ENCODE results near the gene TMC2. TPM values are rescaled to one million over a fixed set of nuclear protein-coding genes. Genes with fewer than 3 reads are reported as not detected.

Gene TMC2
- total and polyA plus RNA-seq, 2 of the 8 experiments (the other 6 are each of a cell fraction or from before 2014, with no cell fraction given) = not detected

GRCh38 chr20:2518558-2518957 lies 17.8 kb upstream of the TMC2 start:
- Histone ChIP-seq H2BK15ac (ENCODE audit: low read length) (no peak overlapping the region), H3K9me3 (ENCODE audit: insufficient read depth in 2 of 2, low read depth in 1 of 2, low read length in 1 of 2) (no peaks in the 10 kb centered on the region), H4K5ac (ENCODE audit: insufficient read length, low read depth, low read length) (no peak overlapping the region), H2BK5ac (ENCODE audit: low read depth, low read length) (no peak overlapping the region), H3K79me2 (ENCODE audit: control insufficient read depth in 1 of 2, insufficient read depth in 2 of 2, low read length in 2 of 2) (no peaks in the 10 kb centered on the region), H2BK20ac (ENCODE audit: low read length) (no peak overlapping the region), H3K27me3 (replicated peaks in 1 of 4; ENCODE audit: control insufficient read depth in 3 of 4, extremely low read depth in 1 of 4, insufficient read depth in 3 of 4, low read length in 3 of 4) (peaks cover 12 to 71% (median 43%) of the 10 kb centered on the region in 4 experiments), H2BK120ac (replicated peaks; ENCODE audit: low read depth, low read length) (no peak overlapping the region), H4K8ac (ENCODE audit: extremely low read depth, insufficient read depth, low read length) (no peak overlapping the region), H2AK5ac (ENCODE audit: low read depth, low read length) (no peak overlapping the region), H3K9ac (replicated peaks in 1 of 4; ENCODE audit: extremely low read depth in 1 of 4, low read depth in 3 of 4, low read length in 3 of 4) (no peak overlapping the region), H3K4ac (replicated peaks; ENCODE audit: insufficient read length, low read depth, low read length) (no peak overlapping the region), H3K23ac (ENCODE audit: insufficient read length) (no peak overlapping the region), H3K56ac (replicated peaks; ENCODE audit: insufficient read length, low read depth, low read length) (no peak overlapping the region), H4K20me1 (replicated peaks in 1 of 2; ENCODE audit: control insufficient read depth in 1 of 2, insufficient read depth in 2 of 2, low read length in 2 of 2) (no peaks in the 10 kb centered on the region), H3K4me3 (ENCODE audit: extremely low read depth in 1 of 4, insufficient read depth in 2 of 4, low read depth in 3 of 4, low read length in 4 of 4) (no peak overlapping the region), H2BK12ac (ENCODE audit: low read depth, low read length) (no peak overlapping the region), H2AFZ (ENCODE audit: low read length) (no peak overlapping the region), H3K4me2 (ENCODE audit: insufficient read depth in 1 of 2, low read depth in 2 of 2, low read length in 2 of 2) (no peak overlapping the region), H4K91ac (replicated peaks; ENCODE audit: insufficient read length, low read length) (no peak overlapping the region), H3K4me1 (replicated peaks in 1 of 4; ENCODE audit: control insufficient read depth in 3 of 4, insufficient read depth in 4 of 4, low read length in 3 of 4) (no peaks in the 10 kb centered on the region), H3K18ac (ENCODE audit: extremely low read depth, low read length) (no peak overlapping the region), H3K14ac (ENCODE audit: insufficient read length) (no peak overlapping the region), H3K27ac (ENCODE audit: low read depth, low read length) (no peak overlapping the region), H3K79me1 (ENCODE audit: low read depth, low read length) (no peaks in the 10 kb centered on the region), H3K23me2 (ENCODE audit: low read depth, low read length) (peaks cover 6% of the 10 kb centered on the region), H3K36me3 (ENCODE audit: control insufficient read depth in 2 of 4, insufficient read depth in 4 of 4, low read length in 3 of 4) (no peaks in the 10 kb centered on the region)
- DNase-seq (ENCODE audit: low read depth in 1 of 2, low spot score in 2 of 2) (no peak), FAIRE-seq (no peak)
- ChIA-PET POLR2A (ENCODE audit: partially characterized antibody) (interaction anchor here (1.4 to 2.0 kb wide), 2 partner anchors 48 to 51 kb away, joined by 8 read pairs; partner anchors contain the start of gene SNRPB), CTCF (ENCODE audit: partially characterized antibody) (interaction anchor here (0.6 to 0.9 kb wide), 2 partner anchors 10 kb away, joined by 3 read pairs; partner anchors contain the start of gene ZNF343)
- TF ChIP-seq SIN3A (conservative IDR thresholded peaks at IDR 0.05 in 1 of 2, IDR thresholded peaks at IDR 0.05 in 1 of 2; ENCODE audit: low read depth in 1 of 2, low read length in 2 of 2) (no peak), POLR2AphosphoS5 (IDR thresholded peaks at IDR 0.05; ENCODE audit: low read depth, low read length) (no peak), JUND (IDR thresholded peaks at IDR 0.05; ENCODE audit: low read length) (no peak), SP1 (IDR thresholded peaks at IDR 0.05; ENCODE audit: low read depth, low read length) (no peak), ATF3 (IDR thresholded peaks at IDR 0.05; ENCODE audit: insufficient read depth, low read depth, low read length) (no peak), POLR2A (IDR thresholded peaks at IDR 0.05; ENCODE audit: control extremely low read depth in 1 of 2, low read depth in 2 of 2, low read length in 2 of 2) (no peak), GABPA (IDR thresholded peaks at IDR 0.05; ENCODE audit: borderline replicate concordance, insufficient read depth, low read length) (no peak), RNF2 (IDR thresholded peaks at IDR 0.05; ENCODE audit: borderline replicate concordance, low read depth, low read length, missing control alignments, poor library complexity, severe bottlenecking) (no peak), TCF12 (IDR thresholded peaks at IDR 0.05; ENCODE audit: low read depth, low read length) (no peak), USF2 (IDR thresholded peaks at IDR 0.05; ENCODE audit: low read length) (no peak)
- whole genome bisulfite sequencing, 2 experiments (ENCODE audit: extremely low coverage in 1 of 2, insufficient coverage in 1 of 2, insufficient read length in 1 of 2, insufficient replicate concordance in 2 of 2, low coverage in 1 of 2, low lambda C conversion rate in 2 of 2, missing lambda C conversion rate in 1 of 2) = 77% methylated on average over 4 of the region's 4 CpGs; no CpG with 5 or more reads in 1 of the 2 experiments

Measured in H1 (cell line).